ENCODE results near the gene UNC13D.
"Not testable (repeated sequence)": the region's sequence is repeated elsewhere in the genome, so short reads cannot be mapped to it uniquely, and the experiment has no call there.

UNC13D gene

DNA sequence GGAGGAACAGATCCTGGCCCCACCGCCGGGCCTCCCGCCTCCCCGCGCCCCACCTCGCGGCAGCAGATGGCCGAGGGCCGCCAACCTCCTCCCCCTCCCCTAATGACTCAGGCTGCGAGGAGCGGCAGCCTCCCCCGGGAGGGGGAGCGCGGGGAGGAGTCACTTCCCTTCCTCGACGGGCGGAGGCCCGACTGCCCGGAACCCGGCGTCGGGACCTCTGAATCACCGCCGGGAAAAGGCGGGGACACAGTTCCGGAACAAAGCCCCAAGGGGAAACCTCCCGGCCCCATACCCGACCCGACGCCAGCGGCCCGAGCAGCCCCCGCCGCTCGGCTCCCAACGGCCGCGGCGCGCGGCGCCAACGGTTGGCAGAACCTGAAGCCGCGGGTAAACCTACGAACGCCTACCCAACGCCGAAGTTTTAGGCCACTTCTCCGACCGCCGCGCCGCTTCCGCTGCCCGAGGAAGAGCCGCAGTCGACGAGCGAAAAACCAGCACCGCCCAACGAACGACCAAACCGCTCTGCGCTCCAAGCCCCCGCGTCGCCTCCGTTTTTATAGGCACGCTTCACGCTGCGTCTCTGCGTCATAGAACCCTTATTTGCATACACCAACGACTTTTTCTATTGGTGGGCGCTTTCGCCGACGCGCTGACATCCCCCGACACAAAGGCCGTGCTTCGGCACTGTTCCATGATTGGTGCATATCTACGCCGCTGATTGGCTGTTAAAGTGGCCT, 64.8 kb downstream of the UNC13D start:
- TF ChIP-seq, protein P1, sequence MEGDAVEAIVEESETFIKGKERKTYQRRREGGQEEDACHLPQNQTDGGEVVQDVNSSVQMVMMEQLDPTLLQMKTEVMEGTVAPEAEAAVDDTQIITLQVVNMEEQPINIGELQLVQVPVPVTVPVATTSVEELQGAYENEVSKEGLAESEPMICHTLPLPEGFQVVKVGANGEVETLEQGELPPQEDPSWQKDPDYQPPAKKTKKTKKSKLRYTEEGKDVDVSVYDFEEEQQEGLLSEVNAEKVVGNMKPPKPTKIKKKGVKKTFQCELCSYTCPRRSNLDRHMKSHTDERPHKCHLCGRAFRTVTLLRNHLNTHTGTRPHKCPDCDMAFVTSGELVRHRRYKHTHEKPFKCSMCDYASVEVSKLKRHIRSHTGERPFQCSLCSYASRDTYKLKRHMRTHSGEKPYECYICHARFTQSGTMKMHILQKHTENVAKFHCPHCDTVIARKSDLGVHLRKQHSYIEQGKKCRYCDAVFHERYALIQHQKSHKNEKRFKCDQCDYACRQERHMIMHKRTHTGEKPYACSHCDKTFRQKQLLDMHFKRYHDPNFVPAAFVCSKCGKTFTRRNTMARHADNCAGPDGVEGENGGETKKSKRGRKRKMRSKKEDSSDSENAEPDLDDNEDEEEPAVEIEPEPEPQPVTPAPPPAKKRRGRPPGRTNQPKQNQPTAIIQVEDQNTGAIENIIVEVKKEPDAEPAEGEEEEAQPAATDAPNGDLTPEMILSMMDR (conservative IDR thresholded peaks at IDR 0.05; ENCODE audit: control insufficient read depth, insufficient read depth, low read depth, low read length), result no peak
- peak overlapping the region; percentile 88 for H3K4me3 ChIP-seq (ENCODE audit: control insufficient read depth, low read depth, low read length)
- peak; percentile 100 for DNase-seq (ENCODE audit: low read depth)

GRCh38 chr17:75778861-75779249, 65.3 kb downstream of the UNC13D start:
- H3K4me3 ChIP-seq (ENCODE audit: control insufficient read depth, low read depth, low read length), result peak overlapping the region; percentile 88
- DNase-seq (ENCODE audit: low read depth), result no peak
- TF ChIP-seq, protein P1 (conservative IDR thresholded peaks at IDR 0.05; ENCODE audit: control insufficient read depth, insufficient read depth, low read depth, low read length), result peak; percentile 26

GRCh38 chr17:75778066-75778860, 65.9 kb downstream of the UNC13D start:
- not testable (repeated sequence) for DNase-seq (ENCODE audit: low read depth)
- peak overlapping the region; percentile 88 for H3K4me3 ChIP-seq (ENCODE audit: control insufficient read depth, low read depth, low read length)

DNA sequence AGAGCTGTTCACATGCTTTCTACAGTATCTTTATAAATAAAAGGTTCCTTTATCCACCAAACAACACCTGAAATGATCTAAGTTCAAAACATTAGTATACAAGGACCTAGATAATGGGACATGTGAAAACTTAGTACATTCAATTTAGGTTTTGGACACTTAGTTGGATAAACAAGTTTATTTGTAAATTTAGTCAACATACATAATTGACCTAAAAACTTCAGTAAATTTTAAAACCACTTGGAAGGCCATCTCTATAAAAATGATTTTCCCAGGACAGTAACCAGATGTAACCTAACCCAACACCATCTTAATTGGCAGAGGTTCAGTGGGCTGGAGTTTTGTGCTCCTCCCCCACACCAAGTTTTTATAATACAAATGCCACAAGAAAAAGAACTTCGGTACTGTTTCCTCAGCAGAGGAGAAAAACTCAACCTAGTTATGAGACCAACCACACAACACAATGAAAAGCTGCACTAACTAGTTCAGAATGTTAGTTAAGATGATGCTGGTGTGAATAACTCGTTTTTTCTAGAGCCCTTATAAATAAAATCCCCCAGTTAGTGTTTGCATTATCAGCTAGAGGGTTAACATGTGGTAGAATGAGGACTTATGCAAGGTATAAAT, 66.8 kb downstream of the UNC13D start:
- TF ChIP-seq, protein P1 (conservative IDR thresholded peaks at IDR 0.05; ENCODE audit: control insufficient read depth, insufficient read depth, low read depth, low read length), result no peak
- peak; percentile 32 for DNase-seq (ENCODE audit: low read depth)
- H3K4me3 ChIP-seq (ENCODE audit: control insufficient read depth, low read depth, low read length), result peak overlapping the region; percentile 88
